Natural killer cell (primary cell): ENCODE data around the gene TMEM150A. TPM values are rescaled to one million over a fixed set of nuclear protein-coding genes. Genes with fewer than 3 reads are reported as not detected.

Experiments used
- ATAC-seq, 3 donors: fragments of 150-1000 bp in 2 of 3; fragments of 200-7000 bp in 1 of 3; cut with Tn5 transposase; 1 replicate in 1 of 3; 2 replicates in 2 of 3; pipeline ENCODE4 v1.10.0; 2021; ENCODE audit warnings: mild to moderate bottlenecking in 2 of 3, moderate library complexity in 2 of 3
- DNase-seq, 2 donors: peaks; one replicate each; pipeline versions ENCODE4 v3.0.0 to v3.0.0-alpha.2; 2013 to 2021; ENCODE audit warnings: mixed read lengths in 1 of 2
- H3K27ac ChIP-seq: one replicate; pipeline ENCODE4 v1.5.1; 2013; ENCODE audit warnings: mild to moderate bottlenecking, low read length
- H3K27me3 ChIP-seq: one replicate; pipeline ENCODE4 v1.6.1; 2013; ENCODE audit warnings: low read length; ENCODE audit not compliant: control insufficient read depth, insufficient read depth
- H3K36me3 ChIP-seq: one replicate; pipeline ENCODE4 v1.6.1; 2013; ENCODE audit warnings: low read length; ENCODE audit not compliant: control insufficient read depth, insufficient read depth
- H3K4me1 ChIP-seq: one replicate; pipeline ENCODE4 v1.6.1; 2013; ENCODE audit warnings: low read length; ENCODE audit not compliant: control insufficient read depth, insufficient read depth
- H3K4me3 ChIP-seq: one replicate; pipeline ENCODE4 v1.5.1; 2013; ENCODE audit warnings: low read length
- H3K9me3 ChIP-seq: one replicate; pipeline ENCODE4 v1.6.1; 2013; ENCODE audit warnings: low read length; ENCODE audit not compliant: control insufficient read depth, insufficient read depth
- H3K27ac Mint-ChIP-seq, 2 donors: one replicate each; pipeline ENCODE4 v1.8.0; 2022; ENCODE audit warnings: mild to moderate bottlenecking in 2 of 2, mixed read lengths in 2 of 2, moderate library complexity in 1 of 2
- H3K27me3 Mint-ChIP-seq, 2 donors: one replicate each; pipeline ENCODE4 v1.8.0; 2022; ENCODE audit warnings: low read depth in 2 of 2, mixed read lengths in 2 of 2
- H3K36me3 Mint-ChIP-seq: one replicate; pipeline ENCODE4 v1.8.0; 2022; ENCODE audit warnings: mixed read lengths
- H3K4me1 Mint-ChIP-seq, 2 donors: one replicate each; pipeline ENCODE4 v1.8.0; 2022; ENCODE audit warnings: mixed read lengths in 2 of 2
- H3K4me3 Mint-ChIP-seq: one replicate; pipeline ENCODE4 v1.8.0; 2022; ENCODE audit warnings: mild to moderate bottlenecking, moderate library complexity, mixed read lengths
- H3K9me3 Mint-ChIP-seq, 2 donors: one replicate each; pipeline ENCODE4 v1.8.0; 2022; ENCODE audit warnings: mixed read lengths in 2 of 2
- WGBS: methylation state at CpG from one replicate; pipeline ENCODE4 v1.1.7; 2013; ENCODE audit warnings: missing lambda C conversion rate; ENCODE audit not compliant: insufficient coverage; 5-methylcytosine and 5-hydroxymethylcytosine counted together
- intact Hi-C: fragments of 100-400 bp; cut with micrococcal nuclease; formaldehyde crosslinking; loops from one replicate; pipeline ENCODE4 v1.14.2; 2022
- total RNA-seq, 4 donors: library from RNA; stranded (reverse); fragments of 120-200 nt in 1 of 4; gene quantifications; one replicate each; pipeline versions ENCODE4 v1.2.3 to v1.2.4, GENCODE V29; 2013 to 2022
- TF ChIP-seq, protein P1 (sequence below): fragments of 200-600 bp; IDR thresholded peaks from one replicate; pipeline ENCODE4 v1.8.0; 2022; ENCODE audit warnings: antibody characterized with exemption

TMEM150A gene
- total RNA-seq, 3 donors from 2014 or later (not counting 1 experiment from before 2014, with no cell fraction given), result 10.4 to 13.3 (median 10.9) TPM

DNA sequence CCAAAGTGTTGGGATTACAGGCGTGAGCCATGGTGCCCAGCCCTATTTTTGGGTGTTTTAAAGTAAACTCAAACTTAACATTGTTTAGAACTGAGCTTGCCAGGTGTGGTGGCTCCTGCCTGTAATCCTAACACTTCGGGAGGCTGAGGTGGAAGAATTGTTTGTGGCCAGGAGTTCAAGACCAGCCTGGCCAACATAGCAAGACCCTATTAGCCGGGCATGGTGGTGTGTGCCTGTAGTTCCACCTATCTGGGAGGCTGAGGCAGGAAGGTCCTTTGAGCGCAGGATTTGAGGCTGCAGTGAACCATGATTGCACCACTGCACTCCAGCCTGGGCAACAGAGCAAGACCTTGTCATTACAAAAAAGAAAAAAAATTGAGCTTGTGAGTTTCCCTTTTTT lies 48.0 kb upstream of the TMEM150A start:
- intact Hi-C loops, result no loop called here
- no peak overlapping the region for H3K4me3 Mint-ChIP-seq
- peaks cover 11% of the 10 kb centered on the region for H3K36me3 Mint-ChIP-seq
- peaks cover 65% of the 10 kb centered on the region for H3K36me3 ChIP-seq
- DNase-seq (no peak), ATAC-seq (no peak)
- H3K9me3 ChIP-seq, result no peaks in the 10 kb centered on the region
- WGBS, result 98% methylated on average over 4 of the region's 4 CpGs
- H3K4me1 Mint-ChIP-seq, result peaks cover 0 to 5% of the 10 kb centered on the region in 2 donors
- TF ChIP-seq, protein P1, sequence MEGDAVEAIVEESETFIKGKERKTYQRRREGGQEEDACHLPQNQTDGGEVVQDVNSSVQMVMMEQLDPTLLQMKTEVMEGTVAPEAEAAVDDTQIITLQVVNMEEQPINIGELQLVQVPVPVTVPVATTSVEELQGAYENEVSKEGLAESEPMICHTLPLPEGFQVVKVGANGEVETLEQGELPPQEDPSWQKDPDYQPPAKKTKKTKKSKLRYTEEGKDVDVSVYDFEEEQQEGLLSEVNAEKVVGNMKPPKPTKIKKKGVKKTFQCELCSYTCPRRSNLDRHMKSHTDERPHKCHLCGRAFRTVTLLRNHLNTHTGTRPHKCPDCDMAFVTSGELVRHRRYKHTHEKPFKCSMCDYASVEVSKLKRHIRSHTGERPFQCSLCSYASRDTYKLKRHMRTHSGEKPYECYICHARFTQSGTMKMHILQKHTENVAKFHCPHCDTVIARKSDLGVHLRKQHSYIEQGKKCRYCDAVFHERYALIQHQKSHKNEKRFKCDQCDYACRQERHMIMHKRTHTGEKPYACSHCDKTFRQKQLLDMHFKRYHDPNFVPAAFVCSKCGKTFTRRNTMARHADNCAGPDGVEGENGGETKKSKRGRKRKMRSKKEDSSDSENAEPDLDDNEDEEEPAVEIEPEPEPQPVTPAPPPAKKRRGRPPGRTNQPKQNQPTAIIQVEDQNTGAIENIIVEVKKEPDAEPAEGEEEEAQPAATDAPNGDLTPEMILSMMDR, result no peak
- no peaks in the 10 kb centered on the region for H3K9me3 Mint-ChIP-seq
- H3K4me3 ChIP-seq, result no peak overlapping the region
- no peak overlapping the region for H3K27ac Mint-ChIP-seq
- H3K27ac ChIP-seq, result no peak overlapping the region
- no peaks in the 10 kb centered on the region for H3K27me3 ChIP-seq
- H3K27me3 Mint-ChIP-seq, result no peaks in the 10 kb centered on the region
- peaks cover 10% of the 10 kb centered on the region for H3K4me1 ChIP-seq

DNA sequence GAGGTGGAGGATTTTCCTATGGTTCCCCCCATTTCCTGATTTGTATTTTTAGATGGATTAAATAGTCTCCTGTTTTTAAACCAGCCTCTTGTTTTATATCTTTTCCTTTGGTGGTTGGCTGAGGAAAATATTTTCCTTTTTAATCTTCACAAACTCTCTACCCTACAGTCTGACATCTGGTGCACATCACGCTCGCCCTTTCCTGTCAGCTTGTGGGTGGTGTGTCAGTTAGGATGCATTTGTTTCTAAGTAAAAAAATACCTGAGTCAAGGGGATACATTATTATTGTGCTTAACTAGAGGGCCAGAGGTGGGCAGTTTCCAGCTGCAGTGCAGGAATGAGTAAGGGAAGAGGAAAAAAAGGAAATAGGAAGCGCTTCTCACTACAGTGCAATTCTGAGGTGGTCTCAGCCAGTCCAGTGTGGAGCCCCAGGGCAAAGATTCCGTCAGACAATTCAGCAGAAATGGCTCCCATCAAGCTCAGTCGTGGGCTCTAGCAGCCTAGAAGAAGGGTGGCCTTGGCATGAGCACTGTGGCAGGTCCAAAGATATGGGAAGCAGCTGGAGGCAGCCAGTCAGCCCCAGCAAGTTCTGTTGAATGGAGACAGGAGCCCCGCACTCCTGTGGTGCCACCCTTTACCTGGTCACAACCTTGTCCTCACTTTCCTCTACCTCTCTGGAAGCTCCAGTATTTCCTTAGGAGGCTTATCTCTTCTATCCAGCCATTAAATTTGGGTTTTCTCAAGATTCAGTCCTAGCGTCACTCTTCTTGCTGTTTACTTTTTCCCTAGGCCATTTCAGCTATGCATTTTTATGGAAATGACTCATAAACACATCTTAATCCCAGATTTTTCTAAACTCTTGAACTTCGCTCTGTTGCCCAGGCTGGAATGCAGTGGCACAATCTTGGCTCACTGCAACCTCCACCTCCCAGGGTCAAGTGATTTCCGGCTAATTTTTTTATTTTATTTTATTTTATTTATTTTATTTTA lies 47.0 kb upstream of the TMEM150A start:
- intact Hi-C loops, result no loop called here
- peaks cover 73% of the 10 kb centered on the region for H3K36me3 ChIP-seq
- 98% methylated on average over 8 of the region's 9 CpGs for WGBS
- no peak overlapping the region for H3K27ac ChIP-seq
- no peak overlapping the region for H3K27ac Mint-ChIP-seq
- H3K27me3 Mint-ChIP-seq, result no peaks in the 10 kb centered on the region
- H3K4me3 ChIP-seq, result no peak overlapping the region
- H3K9me3 ChIP-seq, result no peaks in the 10 kb centered on the region
- no peak overlapping the region for H3K4me3 Mint-ChIP-seq
- H3K4me1 Mint-ChIP-seq, result peaks cover 0 to 5% of the 10 kb centered on the region in 2 donors
- H3K9me3 Mint-ChIP-seq, result no peaks in the 10 kb centered on the region
- peaks cover 11% of the 10 kb centered on the region for H3K36me3 Mint-ChIP-seq
- TF ChIP-seq, protein P1, result no peak
- ATAC-seq, result no peak
- no peaks in the 10 kb centered on the region for H3K27me3 ChIP-seq
- DNase-seq, result no peak
- H3K4me1 ChIP-seq, result peaks cover 10% of the 10 kb centered on the region

- Histone ChIP-seq H3K27ac (no peak overlapping the region), H3K36me3 (peaks cover 79% of the 10 kb centered on the region), H3K4me1 (peaks cover 10% of the 10 kb centered on the region), H3K9me3 (no peaks in the 10 kb centered on the region), H3K27me3 (no peaks in the 10 kb centered on the region), H3K4me3 (no peak overlapping the region)
- Mint-ChIP-seq H3K36me3 (peaks cover 11% of the 10 kb centered on the region), H3K27ac (no peak overlapping the region), H3K4me3 (no peak overlapping the region), H3K4me1 (no peaks in the 10 kb centered on the region), H3K27me3 (no peaks in the 10 kb centered on the region), H3K9me3 (no peaks in the 10 kb centered on the region)
- TF ChIP-seq, protein P1, result peak; percentile 36
- intact Hi-C loops, result loop anchor here (1.0 kb wide), 1 partner anchor 59 kb away; no protein-coding TSS in a partner anchor
- peak; percentile 34 to 68 (median 58) for ATAC-seq
- DNase-seq, result peak in 1 of 2 donors; percentile 32
- WGBS, result 68% methylated on average over 2 of the region's 2 CpGs
These were observed 46.1 kb upstream of the TMEM150A start for GRCh38 chr2:85648619-85649018.
